Neural progenitor cell (in vitro differentiated cells): ENCODE results near the gene MYO9B.
"Not testable (repeated sequence)": the region's sequence is repeated elsewhere in the genome, so short reads cannot be mapped to it uniquely, and the experiment has no call there.

Experiments
- EZH2 ChIP-seq: fragments of 200-600 bp; sonication (generic); IDR thresholded peaks from 2 replicates; pipeline ENCODE4 v1.6.1; 2017; ENCODE audit warnings: antibody characterized with exemption, mild to moderate bottlenecking, moderate library complexity
- EZH2phosphoT487 ChIP-seq: fragments of 200-600 bp; sonication (generic); IDR thresholded peaks from 2 replicates; pipeline ENCODE4 v1.6.1; 2017; ENCODE audit warnings: antibody characterized with exemption
- TF ChIP-seq, protein P1 (sequence below): fragments of 200-600 bp; sonication (generic); IDR thresholded peaks from 2 replicates; pipeline ENCODE4 v1.5.1; 2017; ENCODE audit warnings: antibody characterized with exemption, mild to moderate bottlenecking

DNA sequence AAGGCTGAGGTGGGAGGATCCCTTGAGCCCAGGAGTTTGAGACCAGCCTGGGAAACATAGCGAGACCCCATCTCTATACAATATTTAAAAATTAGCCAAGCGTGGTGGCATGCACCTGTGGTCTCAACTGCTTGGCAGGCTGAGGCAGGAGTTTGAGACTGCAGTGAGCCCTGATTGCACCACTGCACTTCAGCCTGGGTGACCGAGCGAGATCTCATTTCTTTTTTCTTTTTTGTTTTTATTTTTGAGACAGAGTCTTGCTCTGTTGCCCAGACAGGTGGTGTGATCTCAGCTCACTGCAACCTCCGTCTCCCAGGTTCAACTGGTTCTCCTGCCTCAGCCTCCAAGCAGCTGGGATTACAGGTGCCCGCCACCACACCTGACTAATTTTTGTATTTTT, 116.2 kb downstream of the MYO9B start:
- TF ChIP-seq, protein P1, sequence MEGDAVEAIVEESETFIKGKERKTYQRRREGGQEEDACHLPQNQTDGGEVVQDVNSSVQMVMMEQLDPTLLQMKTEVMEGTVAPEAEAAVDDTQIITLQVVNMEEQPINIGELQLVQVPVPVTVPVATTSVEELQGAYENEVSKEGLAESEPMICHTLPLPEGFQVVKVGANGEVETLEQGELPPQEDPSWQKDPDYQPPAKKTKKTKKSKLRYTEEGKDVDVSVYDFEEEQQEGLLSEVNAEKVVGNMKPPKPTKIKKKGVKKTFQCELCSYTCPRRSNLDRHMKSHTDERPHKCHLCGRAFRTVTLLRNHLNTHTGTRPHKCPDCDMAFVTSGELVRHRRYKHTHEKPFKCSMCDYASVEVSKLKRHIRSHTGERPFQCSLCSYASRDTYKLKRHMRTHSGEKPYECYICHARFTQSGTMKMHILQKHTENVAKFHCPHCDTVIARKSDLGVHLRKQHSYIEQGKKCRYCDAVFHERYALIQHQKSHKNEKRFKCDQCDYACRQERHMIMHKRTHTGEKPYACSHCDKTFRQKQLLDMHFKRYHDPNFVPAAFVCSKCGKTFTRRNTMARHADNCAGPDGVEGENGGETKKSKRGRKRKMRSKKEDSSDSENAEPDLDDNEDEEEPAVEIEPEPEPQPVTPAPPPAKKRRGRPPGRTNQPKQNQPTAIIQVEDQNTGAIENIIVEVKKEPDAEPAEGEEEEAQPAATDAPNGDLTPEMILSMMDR, result not testable (repeated sequence)
- TF ChIP-seq EZH2phosphoT487, EZH2: not testable (repeated sequence)
